ENCODE data around the gene AFAP1.

Gene AFAP1

DNA sequence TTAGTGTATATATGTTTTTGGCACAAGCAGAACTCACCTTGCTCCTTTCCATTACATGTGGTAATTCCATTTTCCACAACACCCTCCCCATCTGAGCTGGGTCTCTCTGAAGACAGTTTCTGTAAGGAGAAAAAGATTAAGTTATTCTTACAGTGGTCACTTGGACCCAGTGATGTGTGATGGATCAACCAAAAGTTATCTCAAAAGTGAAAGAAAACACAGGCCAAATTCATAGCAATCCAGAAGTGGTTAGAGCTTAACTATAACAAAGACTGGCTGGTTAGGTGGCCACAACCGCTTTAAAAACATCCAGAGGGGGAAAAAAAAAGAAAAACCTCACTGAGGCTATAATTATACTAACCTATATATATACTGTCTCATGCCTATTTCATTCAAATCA lies 123.7 kb downstream of the AFAP1 start:
- Histone ChIP-seq H3K9ac (ENCODE audit: low read depth in 1 of 2, low read length in 2 of 2) (no peak overlapping the region), H3K36me3 (ENCODE audit: control insufficient read depth in 2 of 2, insufficient read depth in 2 of 2, low read length in 2 of 2) (peaks cover 22 to 31% of the 10 kb centered on the region in 2 donors), H3K27ac (ENCODE audit: low read depth in 2 of 2, low read length in 2 of 2) (no peak overlapping the region), H3K9me3 (ENCODE audit: control insufficient read depth in 2 of 2, low read length in 2 of 2) (no peaks in the 10 kb centered on the region), H3K27me3 (ENCODE audit: control insufficient read depth in 2 of 2, insufficient read depth in 2 of 2, low read length in 2 of 2) (no peaks in the 10 kb centered on the region), H3K4me3 (ENCODE audit: low read length in 2 of 2) (no peak overlapping the region), H3K4me1 (ENCODE audit: control insufficient read depth in 2 of 2, insufficient read depth in 2 of 2, low read length in 2 of 2) (peaks cover 18 to 32% of the 10 kb centered on the region in 2 donors)

DNA sequence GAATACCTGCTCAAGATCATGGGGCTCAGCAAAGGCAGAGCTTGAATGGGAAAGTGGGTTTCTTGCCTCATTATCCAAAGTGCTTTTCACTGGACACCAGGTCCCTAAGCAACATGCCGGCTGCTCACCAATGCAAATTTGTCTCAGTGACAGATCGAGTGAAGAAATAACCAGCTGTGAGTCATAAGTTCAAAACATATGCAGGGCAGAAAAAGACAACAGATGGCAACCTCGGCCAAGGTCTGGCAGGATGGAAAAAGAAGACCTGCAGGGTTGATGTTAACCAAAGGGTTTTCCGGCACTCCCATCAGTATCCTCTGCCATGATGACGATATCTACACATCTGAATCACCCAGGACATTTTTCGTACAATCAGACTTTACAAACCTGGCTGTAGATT lies 124.1 kb downstream of the AFAP1 start:
- peaks cover 22 to 35% of the 10 kb centered on the region in 2 donors for H3K4me1 ChIP-seq (ENCODE audit: control insufficient read depth in 2 of 2, insufficient read depth in 2 of 2, low read length in 2 of 2)

DNA sequence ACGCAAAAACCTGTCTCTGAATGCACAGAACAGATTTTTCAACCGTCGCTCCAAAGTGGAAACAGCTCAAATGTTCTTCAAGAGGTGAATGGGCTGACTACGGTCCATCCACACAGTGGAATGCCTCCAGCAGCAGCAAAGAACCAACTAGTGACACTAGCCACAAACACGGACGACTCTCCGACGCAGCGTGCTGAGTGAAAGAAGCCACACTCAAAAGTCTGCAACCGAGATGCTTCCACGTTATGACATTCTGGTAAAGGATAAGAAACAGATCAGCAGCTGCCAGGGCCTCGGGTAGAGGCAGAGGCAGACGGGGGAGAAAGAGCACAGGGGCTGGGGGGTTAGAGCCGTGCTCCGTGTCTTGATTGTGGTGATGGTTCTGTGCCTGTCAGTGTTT lies 125.2 kb downstream of the AFAP1 start:
- H3K27ac ChIP-seq (ENCODE audit: low read depth in 2 of 2, low read length in 2 of 2) = no peak overlapping the region

More for the DNA sequence above, 124.1 kb downstream of the AFAP1 start:
- H3K36me3 ChIP-seq (ENCODE audit: control insufficient read depth in 2 of 2, insufficient read depth in 2 of 2, low read length in 2 of 2) = peaks cover 22 to 31% of the 10 kb centered on the region in 2 donors
- no peaks in the 10 kb centered on the region for H3K9me3 ChIP-seq (ENCODE audit: control insufficient read depth in 2 of 2, low read length in 2 of 2)
- H3K27ac ChIP-seq (ENCODE audit: low read depth in 2 of 2, low read length in 2 of 2) = no peak overlapping the region
- H3K4me3 ChIP-seq (ENCODE audit: low read length in 2 of 2) = no peak overlapping the region
- no peaks in the 10 kb centered on the region for H3K27me3 ChIP-seq (ENCODE audit: control insufficient read depth in 2 of 2, insufficient read depth in 2 of 2, low read length in 2 of 2)
- no peak overlapping the region for H3K9ac ChIP-seq (ENCODE audit: low read depth in 1 of 2, low read length in 2 of 2)

GRCh38 chr4:7813674-7814073 lies 126.0 kb downstream of the AFAP1 start:
- Histone ChIP-seq H3K27me3 (ENCODE audit: control insufficient read depth in 2 of 2, insufficient read depth in 2 of 2, low read length in 2 of 2) (no peaks in the 10 kb centered on the region), H3K9me3 (ENCODE audit: control insufficient read depth in 2 of 2, low read length in 2 of 2) (no peaks in the 10 kb centered on the region), H3K4me1 (ENCODE audit: control insufficient read depth in 2 of 2, insufficient read depth in 2 of 2, low read length in 2 of 2) (peaks cover 21 to 22% of the 10 kb centered on the region in 2 donors), H3K27ac (ENCODE audit: low read depth in 2 of 2, low read length in 2 of 2) (no peak overlapping the region), H3K4me3 (ENCODE audit: low read length in 2 of 2) (no peak overlapping the region), H3K36me3 (ENCODE audit: control insufficient read depth in 2 of 2, insufficient read depth in 2 of 2, low read length in 2 of 2) (peaks cover 23 to 39% of the 10 kb centered on the region in 2 donors), H3K9ac (ENCODE audit: low read depth in 1 of 2, low read length in 2 of 2) (no peak overlapping the region)

More for the DNA sequence above, 125.2 kb downstream of the AFAP1 start:
- Histone ChIP-seq H3K4me3 (ENCODE audit: low read length in 2 of 2) (no peak overlapping the region), H3K9ac (ENCODE audit: low read depth in 1 of 2, low read length in 2 of 2) (no peak overlapping the region), H3K9me3 (ENCODE audit: control insufficient read depth in 2 of 2, low read length in 2 of 2) (no peaks in the 10 kb centered on the region), H3K27me3 (ENCODE audit: control insufficient read depth in 2 of 2, insufficient read depth in 2 of 2, low read length in 2 of 2) (no peaks in the 10 kb centered on the region), H3K36me3 (ENCODE audit: control insufficient read depth in 2 of 2, insufficient read depth in 2 of 2, low read length in 2 of 2) (peaks cover 27 to 32% of the 10 kb centered on the region in 2 donors), H3K4me1 (ENCODE audit: control insufficient read depth in 2 of 2, insufficient read depth in 2 of 2, low read length in 2 of 2) (peaks cover 21 to 29% of the 10 kb centered on the region in 2 donors)

GRCh38 chr4:7812921-7813320 lies 126.7 kb downstream of the AFAP1 start:
- Histone ChIP-seq H3K9me3 (ENCODE audit: control insufficient read depth in 2 of 2, low read length in 2 of 2) (no peaks in the 10 kb centered on the region), H3K27me3 (ENCODE audit: control insufficient read depth in 2 of 2, insufficient read depth in 2 of 2, low read length in 2 of 2) (no peaks in the 10 kb centered on the region), H3K4me1 (ENCODE audit: control insufficient read depth in 2 of 2, insufficient read depth in 2 of 2, low read length in 2 of 2) (peaks cover 18% of the 10 kb centered on the region in 2 donors), H3K27ac (ENCODE audit: low read depth in 2 of 2, low read length in 2 of 2) (no peak overlapping the region), H3K36me3 (ENCODE audit: control insufficient read depth in 2 of 2, insufficient read depth in 2 of 2, low read length in 2 of 2) (peaks cover 27 to 38% of the 10 kb centered on the region in 2 donors), H3K4me3 (ENCODE audit: low read length in 2 of 2) (no peak overlapping the region), H3K9ac (ENCODE audit: low read depth in 1 of 2, low read length in 2 of 2) (no peak overlapping the region)

DNA sequence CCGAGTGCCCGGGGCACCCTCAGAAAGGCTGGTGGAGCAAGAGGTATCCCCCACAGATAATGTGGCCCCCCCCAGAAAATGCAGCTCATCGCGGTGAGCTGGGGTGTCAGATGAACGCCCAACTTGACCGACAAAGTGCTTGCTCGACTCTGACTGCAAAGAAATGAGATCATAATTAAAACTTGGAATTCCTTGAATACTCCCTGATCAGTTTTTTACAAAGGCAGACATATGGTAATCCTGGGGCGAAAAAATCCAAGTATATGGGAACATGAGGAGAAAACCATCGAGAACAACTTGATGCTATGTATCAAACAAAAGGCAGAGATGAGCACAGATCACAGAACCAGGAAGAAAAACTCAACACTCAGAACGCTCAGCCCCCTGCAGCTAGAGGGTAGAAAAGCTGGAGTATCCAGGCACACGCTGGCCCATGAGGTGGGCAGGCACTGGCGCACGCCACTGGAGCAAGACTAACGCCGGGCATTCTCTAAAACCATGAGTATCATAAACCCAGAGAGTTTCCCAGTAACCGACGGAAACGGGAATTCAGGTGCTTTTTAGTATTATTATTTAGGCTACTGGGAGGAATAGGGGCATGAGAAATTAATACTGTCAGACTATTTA lies 127.3 kb downstream of the AFAP1 start:
- Histone ChIP-seq H3K4me1 (ENCODE audit: control insufficient read depth in 2 of 2, insufficient read depth in 2 of 2, low read length in 2 of 2) (peaks cover 18% of the 10 kb centered on the region in 2 donors), H3K4me3 (ENCODE audit: low read length in 2 of 2) (no peak overlapping the region), H3K27ac (ENCODE audit: low read depth in 2 of 2, low read length in 2 of 2) (peak overlapping the region; percentile 61 to 69), H3K9ac (ENCODE audit: low read depth in 1 of 2, low read length in 2 of 2) (peak overlapping the region in 1 of 2 donors; percentile 15), H3K36me3 (ENCODE audit: control insufficient read depth in 2 of 2, insufficient read depth in 2 of 2, low read length in 2 of 2) (peaks cover 31 to 38% of the 10 kb centered on the region in 2 donors), H3K9me3 (ENCODE audit: control insufficient read depth in 2 of 2, low read length in 2 of 2) (no peaks in the 10 kb centered on the region), H3K27me3 (ENCODE audit: control insufficient read depth in 2 of 2, insufficient read depth in 2 of 2, low read length in 2 of 2) (no peaks in the 10 kb centered on the region)

DNA sequence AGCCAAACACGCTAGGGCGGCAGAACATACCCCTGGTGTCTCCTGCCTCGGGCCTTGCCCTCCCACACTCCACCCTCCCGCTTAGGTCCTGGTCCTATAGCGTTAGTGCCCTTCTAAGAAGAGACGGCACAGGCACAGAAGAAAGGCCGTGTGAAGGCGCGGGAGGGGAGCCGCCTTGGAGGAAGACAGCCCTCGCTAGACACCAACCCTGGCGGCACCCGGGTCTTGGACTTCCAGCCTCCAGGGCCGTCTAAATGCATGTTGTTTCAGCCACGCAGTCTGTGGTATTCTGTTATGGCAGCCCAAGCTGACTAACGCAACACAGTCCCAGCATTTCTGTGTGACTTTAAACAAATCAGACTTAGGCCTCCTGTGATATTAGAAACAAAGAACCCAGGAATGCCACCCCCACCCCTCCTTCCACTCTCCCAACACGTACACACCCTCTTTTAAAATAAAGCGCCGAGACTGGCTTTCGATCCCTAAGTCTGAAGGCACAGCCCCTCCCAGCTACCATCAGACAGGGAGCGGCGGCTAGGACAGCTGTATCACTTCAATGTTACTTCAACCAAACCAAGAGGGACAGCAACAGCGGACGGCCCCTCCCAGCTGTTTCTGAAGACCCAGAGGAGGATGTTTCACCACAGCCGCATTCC lies 128.0 kb downstream of the AFAP1 start:
- Histone ChIP-seq H3K4me3 (ENCODE audit: low read length in 2 of 2) (no peak overlapping the region), H3K36me3 (ENCODE audit: control insufficient read depth in 2 of 2, insufficient read depth in 2 of 2, low read length in 2 of 2) (peaks cover 31 to 37% of the 10 kb centered on the region in 2 donors), H3K4me1 (ENCODE audit: control insufficient read depth in 2 of 2, insufficient read depth in 2 of 2, low read length in 2 of 2) (peaks cover 18 to 21% of the 10 kb centered on the region in 2 donors), H3K9me3 (ENCODE audit: control insufficient read depth in 2 of 2, low read length in 2 of 2) (no peaks in the 10 kb centered on the region), H3K27me3 (ENCODE audit: control insufficient read depth in 2 of 2, insufficient read depth in 2 of 2, low read length in 2 of 2) (no peaks in the 10 kb centered on the region), H3K27ac (ENCODE audit: low read depth in 2 of 2, low read length in 2 of 2) (peak overlapping the region; percentile 61 to 69), H3K9ac (ENCODE audit: low read depth in 1 of 2, low read length in 2 of 2) (peak overlapping the region; percentile 15 to 42)

- H3K27ac ChIP-seq (ENCODE audit: low read depth in 2 of 2, low read length in 2 of 2) = peak overlapping the region; percentile 61 to 69
- no peak overlapping the region for H3K4me3 ChIP-seq (ENCODE audit: low read length in 2 of 2)
- H3K9me3 ChIP-seq (ENCODE audit: control insufficient read depth in 2 of 2, low read length in 2 of 2) = no peaks in the 10 kb centered on the region
- peaks cover 31 to 36% of the 10 kb centered on the region in 2 donors for H3K36me3 ChIP-seq (ENCODE audit: control insufficient read depth in 2 of 2, insufficient read depth in 2 of 2, low read length in 2 of 2)
- peaks cover 20 to 27% of the 10 kb centered on the region in 2 donors for H3K4me1 ChIP-seq (ENCODE audit: control insufficient read depth in 2 of 2, insufficient read depth in 2 of 2, low read length in 2 of 2)
- H3K27me3 ChIP-seq (ENCODE audit: control insufficient read depth in 2 of 2, insufficient read depth in 2 of 2, low read length in 2 of 2) = no peaks in the 10 kb centered on the region
- peak overlapping the region in 1 of 2 donors; percentile 42 for H3K9ac ChIP-seq (ENCODE audit: low read depth in 1 of 2, low read length in 2 of 2)
These were observed 128.7 kb downstream of the AFAP1 start for GRCh38 chr4:7810783-7811535.

DNA sequence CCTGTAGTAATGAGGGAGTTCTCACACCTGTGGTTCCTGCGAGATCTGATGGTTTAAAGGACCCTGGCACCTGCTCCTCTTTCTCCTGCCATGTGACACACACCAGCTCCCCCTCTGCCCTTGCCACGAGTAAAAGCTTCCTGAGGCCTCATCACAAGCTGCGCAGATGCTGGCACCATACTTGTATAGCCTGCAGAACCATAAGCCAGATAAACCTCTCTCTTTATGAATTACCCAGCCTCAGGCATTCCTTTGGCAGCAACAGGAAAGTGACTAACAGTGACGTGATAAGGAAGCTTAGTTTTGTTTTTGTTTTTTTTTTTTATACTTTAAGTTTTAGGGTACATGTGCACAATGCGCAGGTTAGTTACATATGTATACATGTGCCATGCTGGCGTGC lies 130.9 kb downstream of the AFAP1 start:
- no peaks in the 10 kb centered on the region for H3K9me3 ChIP-seq (ENCODE audit: control insufficient read depth in 2 of 2, low read length in 2 of 2)
- H3K36me3 ChIP-seq (ENCODE audit: control insufficient read depth in 2 of 2, insufficient read depth in 2 of 2, low read length in 2 of 2) = peaks cover 19 to 22% of the 10 kb centered on the region in 2 donors
- H3K27ac ChIP-seq (ENCODE audit: low read depth in 2 of 2, low read length in 2 of 2) = no peak overlapping the region
- no peaks in the 10 kb centered on the region for H3K27me3 ChIP-seq (ENCODE audit: control insufficient read depth in 2 of 2, insufficient read depth in 2 of 2, low read length in 2 of 2)
- no peak overlapping the region for H3K4me3 ChIP-seq (ENCODE audit: low read length in 2 of 2)
- no peak overlapping the region for H3K9ac ChIP-seq (ENCODE audit: low read depth in 1 of 2, low read length in 2 of 2)
- H3K4me1 ChIP-seq (ENCODE audit: control insufficient read depth in 2 of 2, insufficient read depth in 2 of 2, low read length in 2 of 2) = peaks cover 24 to 31% of the 10 kb centered on the region in 2 donors

DNA sequence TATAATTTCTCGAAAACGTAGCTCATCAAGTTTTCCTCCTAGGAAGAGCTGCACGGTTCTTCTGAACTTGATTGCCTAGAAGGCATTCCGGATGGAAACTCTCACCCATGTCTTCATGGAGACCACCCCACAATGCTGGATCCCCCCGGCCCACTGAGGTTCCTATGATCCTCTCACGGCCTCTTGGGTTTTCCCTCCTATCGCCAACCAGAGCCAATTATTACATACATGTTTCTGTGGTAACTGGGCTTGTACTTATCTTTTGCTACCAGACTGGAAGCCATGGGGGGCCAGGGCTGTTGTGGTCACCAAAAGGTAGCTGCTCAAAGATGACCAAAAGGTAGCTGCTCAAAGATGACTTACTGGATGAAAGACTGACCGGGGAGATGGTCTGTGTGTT lies 131.5 kb downstream of the AFAP1 start:
- Histone ChIP-seq H3K9me3 (ENCODE audit: control insufficient read depth in 2 of 2, low read length in 2 of 2) (no peaks in the 10 kb centered on the region), H3K27ac (ENCODE audit: low read depth in 2 of 2, low read length in 2 of 2) (no peak overlapping the region), H3K36me3 (ENCODE audit: control insufficient read depth in 2 of 2, insufficient read depth in 2 of 2, low read length in 2 of 2) (peaks cover 19% of the 10 kb centered on the region in 2 donors), H3K4me3 (ENCODE audit: low read length in 2 of 2) (no peak overlapping the region), H3K4me1 (ENCODE audit: control insufficient read depth in 2 of 2, insufficient read depth in 2 of 2, low read length in 2 of 2) (peaks cover 24 to 31% of the 10 kb centered on the region in 2 donors), H3K27me3 (ENCODE audit: control insufficient read depth in 2 of 2, insufficient read depth in 2 of 2, low read length in 2 of 2) (no peaks in the 10 kb centered on the region), H3K9ac (ENCODE audit: low read depth in 1 of 2, low read length in 2 of 2) (no peak overlapping the region)

Data from mucosa of rectum (tissue), 2 donors.